Stimulated activated CD4-positive, alpha-beta T cell treated with anti-CD3 and anti-CD28 coated beads, Interleukin-4, amount 100 ng/mL, for 1 hour (primary cell): ENCODE data around the gene PIK3C2G.
"Not testable (repeated sequence)": the region's sequence is repeated elsewhere in the genome, so short reads cannot be mapped to it uniquely, and the experiment has no call there.

Source experiments
- DNase-seq: peaks from one replicate; pipeline ENCODE4 v3.0.0-alpha.2; 2020

PIK3C2G gene, protein sequence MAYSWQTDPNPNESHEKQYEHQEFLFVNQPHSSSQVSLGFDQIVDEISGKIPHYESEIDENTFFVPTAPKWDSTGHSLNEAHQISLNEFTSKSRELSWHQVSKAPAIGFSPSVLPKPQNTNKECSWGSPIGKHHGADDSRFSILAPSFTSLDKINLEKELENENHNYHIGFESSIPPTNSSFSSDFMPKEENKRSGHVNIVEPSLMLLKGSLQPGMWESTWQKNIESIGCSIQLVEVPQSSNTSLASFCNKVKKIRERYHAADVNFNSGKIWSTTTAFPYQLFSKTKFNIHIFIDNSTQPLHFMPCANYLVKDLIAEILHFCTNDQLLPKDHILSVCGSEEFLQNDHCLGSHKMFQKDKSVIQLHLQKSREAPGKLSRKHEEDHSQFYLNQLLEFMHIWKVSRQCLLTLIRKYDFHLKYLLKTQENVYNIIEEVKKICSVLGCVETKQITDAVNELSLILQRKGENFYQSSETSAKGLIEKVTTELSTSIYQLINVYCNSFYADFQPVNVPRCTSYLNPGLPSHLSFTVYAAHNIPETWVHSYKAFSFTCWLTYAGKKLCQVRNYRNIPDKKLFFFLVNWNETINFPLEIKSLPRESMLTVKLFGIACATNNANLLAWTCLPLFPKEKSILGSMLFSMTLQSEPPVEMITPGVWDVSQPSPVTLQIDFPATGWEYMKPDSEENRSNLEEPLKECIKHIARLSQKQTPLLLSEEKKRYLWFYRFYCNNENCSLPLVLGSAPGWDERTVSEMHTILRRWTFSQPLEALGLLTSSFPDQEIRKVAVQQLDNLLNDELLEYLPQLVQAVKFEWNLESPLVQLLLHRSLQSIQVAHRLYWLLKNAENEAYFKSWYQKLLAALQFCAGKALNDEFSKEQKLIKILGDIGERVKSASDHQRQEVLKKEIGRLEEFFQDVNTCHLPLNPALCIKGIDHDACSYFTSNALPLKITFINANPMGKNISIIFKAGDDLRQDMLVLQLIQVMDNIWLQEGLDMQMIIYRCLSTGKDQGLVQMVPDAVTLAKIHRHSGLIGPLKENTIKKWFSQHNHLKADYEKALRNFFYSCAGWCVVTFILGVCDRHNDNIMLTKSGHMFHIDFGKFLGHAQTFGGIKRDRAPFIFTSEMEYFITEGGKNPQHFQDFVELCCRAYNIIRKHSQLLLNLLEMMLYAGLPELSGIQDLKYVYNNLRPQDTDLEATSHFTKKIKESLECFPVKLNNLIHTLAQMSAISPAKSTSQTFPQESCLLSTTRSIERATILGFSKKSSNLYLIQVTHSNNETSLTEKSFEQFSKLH (N-terminal part only)

DNA sequence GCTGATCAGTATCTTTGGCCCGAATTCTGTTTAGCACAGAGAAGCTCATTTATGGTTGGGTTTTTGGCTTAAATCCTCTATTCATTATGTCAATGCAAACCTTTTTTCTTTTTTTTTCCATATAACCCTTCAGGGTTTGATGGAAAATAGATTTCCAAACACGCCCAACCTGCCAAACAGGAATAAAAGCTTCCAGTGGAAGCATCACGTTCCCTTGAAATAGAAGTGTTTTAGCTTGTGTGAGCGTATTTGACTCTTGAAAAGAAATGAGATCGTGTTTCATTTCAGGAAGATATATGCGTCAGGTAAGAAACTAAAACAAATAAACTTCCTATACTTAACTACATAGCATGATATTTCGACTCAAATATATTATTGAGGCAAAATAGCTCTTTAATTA lies at the start of gene PIK3C2G:
PIK3C2G (plus strand) TSS at position 246 of the 400 bp plus-strand sequence. CDS start 20,564 bp downstream, outside the sequence.
- no peak for DNase-seq

DNA sequence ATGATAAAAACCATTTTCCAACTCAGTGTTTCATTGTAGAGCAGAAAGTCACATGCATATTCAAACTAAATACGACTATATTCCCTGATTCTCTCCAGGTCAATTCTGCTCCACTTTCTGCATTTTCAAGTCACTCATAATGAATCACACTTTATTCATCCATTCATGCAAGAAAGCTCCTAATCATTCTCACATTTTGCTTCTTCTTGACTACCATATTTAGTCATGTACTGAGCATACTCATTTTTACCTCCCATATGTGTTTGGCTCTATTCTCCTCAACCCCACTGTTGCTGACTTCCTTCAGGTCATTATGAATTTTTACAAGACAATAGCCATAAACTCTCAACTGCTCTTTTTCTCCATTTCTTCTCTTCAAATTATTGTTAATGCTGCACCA lies 43.4 kb upstream of the PIK3C2G start:
- no peak for DNase-seq

GRCh38 chr12:18221726-18222125 lies 39.6 kb upstream of the PIK3C2G start:
- no peak for DNase-seq

DNA sequence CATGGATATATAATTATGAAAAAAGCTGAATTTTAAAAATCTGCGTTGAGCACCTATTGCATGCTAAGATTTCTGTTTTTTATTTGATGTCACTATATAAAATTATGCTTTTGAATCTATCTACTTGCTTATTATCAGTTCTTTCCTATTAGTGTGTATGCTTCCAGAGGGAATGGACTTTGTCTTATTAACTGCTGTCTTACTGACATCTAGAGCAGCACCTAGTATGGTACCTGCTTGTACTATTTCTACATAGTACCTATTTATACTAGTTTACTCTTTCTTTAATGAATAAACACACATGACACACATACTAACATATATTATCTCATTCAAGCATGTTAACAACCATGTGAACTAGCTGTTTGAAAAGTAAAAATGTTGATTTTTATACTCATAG lies 38.6 kb upstream of the PIK3C2G start:
- no peak for DNase-seq

DNA sequence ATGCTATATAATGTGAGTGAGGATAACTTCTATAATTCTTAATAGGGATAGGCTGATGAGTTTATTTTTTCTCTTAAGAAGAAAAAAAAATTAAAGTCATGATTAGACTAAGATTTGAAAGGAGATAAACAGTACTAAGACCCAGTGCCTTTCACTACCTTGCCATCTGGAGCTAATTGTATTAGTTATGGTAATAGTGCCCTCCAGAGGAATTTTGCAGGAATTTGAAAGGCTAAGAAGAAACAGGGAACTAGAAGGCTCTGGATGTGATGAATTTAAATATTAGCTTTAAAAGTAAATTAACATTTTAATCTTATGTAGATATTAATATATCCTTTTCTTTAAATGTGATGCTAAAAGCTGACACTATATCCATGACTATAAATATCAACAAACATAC lies 36.6 kb upstream of the PIK3C2G start:
- no peak for DNase-seq

- DNase-seq: no peak
These were observed 21.8 kb upstream of the PIK3C2G start for GRCh38 chr12:18239526-18239925.

DNA sequence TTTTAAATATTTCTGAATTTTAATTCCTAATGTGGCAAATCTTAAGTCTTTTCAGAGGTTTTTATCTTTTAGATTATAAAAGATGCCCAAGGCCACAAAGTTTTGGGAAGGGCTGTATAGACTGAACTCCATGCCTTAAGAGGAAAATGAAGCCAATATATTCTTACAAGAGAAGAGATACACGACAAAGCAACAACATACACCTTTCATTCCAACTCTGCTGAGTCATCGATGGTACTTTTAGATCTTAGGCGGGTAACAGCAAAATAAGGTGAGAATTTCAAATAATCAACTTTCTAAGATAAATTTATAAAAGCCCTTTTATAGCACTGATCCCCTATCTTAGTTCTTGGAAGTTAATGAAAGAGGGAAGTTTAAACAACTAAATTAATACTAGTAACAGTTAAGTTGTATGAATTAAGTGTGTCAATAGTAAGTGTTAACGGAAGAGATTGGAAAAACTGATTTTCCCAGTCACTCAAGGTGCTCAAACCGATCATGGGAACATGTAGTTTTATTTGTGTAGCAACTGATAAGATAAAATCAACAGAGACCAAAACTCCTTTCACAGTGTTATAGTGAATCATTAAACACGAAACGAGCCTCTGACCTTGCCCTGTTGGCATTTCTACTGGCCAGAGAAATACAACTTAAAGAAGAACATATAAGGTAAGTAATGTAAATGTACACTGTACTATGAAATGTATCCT lies 18.8 kb upstream of the PIK3C2G start:
- no peak for DNase-seq

GRCh38 chr12:18243238-18243637 lies 18.1 kb upstream of the PIK3C2G start:
- no peak for DNase-seq

DNA sequence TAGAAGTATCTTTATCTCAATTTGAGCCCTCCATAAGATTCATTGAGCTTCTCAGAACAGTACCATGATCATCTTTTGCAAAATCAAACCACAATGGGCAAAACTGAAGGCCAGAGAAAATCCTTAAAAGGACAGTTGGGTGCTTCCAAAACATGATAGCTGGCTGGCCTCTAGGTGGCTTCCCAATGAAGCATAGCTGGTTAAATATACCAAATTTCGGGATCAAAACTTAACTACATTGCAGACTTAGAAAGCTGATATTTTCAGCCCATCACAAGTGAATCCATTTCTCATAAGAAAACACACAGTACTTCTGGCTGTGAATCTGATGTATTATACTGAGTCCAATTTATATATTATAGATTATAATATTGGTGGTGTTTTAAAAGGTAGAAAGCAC lies 15.3 kb upstream of the PIK3C2G start:
- no peak for DNase-seq

DNA sequence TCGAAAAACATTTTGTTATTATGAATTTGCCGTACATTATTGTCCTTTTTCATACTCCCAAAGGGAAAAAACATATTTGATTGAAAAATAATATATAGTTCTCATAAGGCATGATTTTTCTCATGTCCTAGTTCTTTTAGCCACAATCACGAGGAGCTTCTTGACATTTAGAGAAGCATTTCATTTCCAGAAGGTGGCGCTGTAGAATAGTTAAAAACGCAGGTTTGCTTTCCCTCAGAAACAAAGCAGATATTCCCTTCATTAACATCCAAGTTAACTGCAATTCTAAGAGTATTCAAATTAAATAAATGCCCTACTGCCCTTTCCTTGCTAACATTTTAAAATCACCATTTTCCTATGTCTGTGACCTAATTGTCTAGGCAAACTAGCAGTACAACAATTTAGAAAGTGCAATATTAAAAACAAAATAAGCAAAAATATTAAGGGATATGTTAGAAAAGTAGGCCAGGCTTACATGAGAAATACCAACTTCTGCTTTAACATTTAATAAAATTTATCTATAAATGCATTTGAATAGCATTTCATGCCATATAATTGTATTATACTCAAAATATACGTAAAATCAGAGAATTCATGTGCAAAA lies 10.9 kb upstream of the PIK3C2G start:
- no peak for DNase-seq

DNA sequence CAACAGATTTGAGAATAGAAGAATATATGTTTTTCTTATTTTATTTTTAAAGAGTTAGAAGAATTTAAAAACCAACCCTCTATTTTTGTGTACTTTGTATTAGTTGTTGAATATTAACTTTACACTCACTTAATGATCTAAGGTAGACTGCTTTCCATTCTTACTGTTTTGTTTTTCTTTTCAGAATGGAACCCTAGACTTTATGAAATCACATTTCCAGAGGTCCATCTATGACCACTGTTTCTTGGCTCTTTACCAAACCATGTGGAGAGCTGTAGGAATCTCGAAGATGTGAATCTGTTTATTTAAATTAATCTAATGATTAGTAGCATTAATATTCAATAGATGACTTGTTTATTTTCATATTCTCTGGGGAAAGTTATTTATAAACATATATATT lies 7.2 kb upstream of the PIK3C2G start:
- DNase-seq: no peak

DNA sequence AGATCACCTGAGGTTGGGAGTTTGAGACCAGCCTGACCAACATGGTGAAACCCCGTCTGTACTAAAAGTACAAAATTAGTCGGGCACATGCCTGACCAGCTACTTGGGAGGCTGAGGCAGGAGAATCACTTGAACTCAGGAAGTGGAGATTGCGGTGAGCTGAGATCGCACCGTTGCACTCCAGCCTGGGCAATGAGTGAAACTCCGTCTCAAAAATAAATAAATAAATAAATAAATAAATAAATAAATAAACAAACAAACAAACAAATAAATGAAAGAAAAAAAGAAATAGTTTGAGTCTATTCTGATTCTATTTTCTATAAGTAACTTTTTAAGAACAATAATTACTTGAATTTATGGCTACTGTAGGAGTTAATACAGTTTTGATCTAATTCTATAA lies 6.3 kb upstream of the PIK3C2G start:
- DNase-seq: not testable (repeated sequence)

DNA sequence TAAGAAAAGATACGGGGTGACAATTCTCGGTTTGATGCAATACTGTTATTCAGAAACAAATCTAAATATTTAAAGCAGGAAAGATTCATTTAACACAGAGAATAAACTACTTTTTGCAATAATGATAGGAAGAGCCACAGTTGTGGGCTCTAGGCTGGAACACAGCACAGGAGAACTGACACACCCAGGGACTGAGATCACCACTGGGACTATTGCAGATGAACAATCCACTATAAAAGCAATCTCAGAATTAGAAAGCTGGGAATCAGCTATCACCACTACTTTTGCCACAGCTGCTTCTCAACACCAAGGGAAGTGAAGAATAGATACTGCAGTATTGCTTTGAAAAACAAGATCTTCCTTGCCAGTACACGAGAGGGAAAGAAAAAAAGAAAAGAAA lies 4.1 kb upstream of the PIK3C2G start:
- DNase-seq: no peak

- no peak for DNase-seq
These were observed 2.4 kb upstream of the PIK3C2G start for GRCh38 chr12:18258929-18259328.

GRCh38 chr12:18259906-18260682 lies 1.2 kb upstream of the PIK3C2G start:
- no peak for DNase-seq

- DNase-seq: no peak
These were observed 588 bp downstream of the PIK3C2G start for GRCh38 chr12:18261906-18262305.

- DNase-seq: no peak
These were observed 1.2 kb downstream of the PIK3C2G start for GRCh38 chr12:18262514-18262913.

- no peak for DNase-seq
These were observed 3.3 kb downstream of the PIK3C2G start for GRCh38 chr12:18264581-18265075.

GRCh38 chr12:18267427-18268099 lies 6.2 kb downstream of the PIK3C2G start:
- DNase-seq: no peak

DNA sequence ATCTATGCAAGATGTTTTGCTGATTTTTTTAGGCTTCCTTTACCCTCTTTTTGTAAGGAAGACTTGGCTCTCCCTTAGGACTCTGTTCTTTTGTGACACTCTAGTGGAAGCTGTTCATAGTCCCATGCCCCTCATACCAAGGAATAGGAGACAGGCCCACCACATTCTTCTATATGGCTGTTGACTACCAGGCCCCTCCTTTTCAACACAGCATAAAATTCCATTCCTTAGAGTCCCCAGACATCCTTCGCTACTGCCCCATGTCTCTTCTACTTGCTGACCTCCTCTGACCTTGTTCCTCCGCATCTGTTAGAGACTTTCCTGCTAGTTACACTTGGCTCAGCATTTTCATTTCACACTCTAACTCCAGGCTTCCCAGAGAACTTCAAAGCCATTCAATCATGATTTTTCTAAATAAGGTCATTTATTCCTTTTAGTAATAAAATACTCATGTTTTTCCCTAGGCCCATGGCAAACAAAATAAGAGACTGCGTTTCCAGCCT lies 9.7 kb downstream of the PIK3C2G start:
- DNase-seq: no peak
